ENCODE results near the gene GHRH.
A peak's percentile ranks its signal among the peaks of the same experiment; 100 is the strongest.

GHRH gene

GRCh38 chr20:37237656-37238055, 24.0 kb downstream of the GHRH start:
- DNase-seq (ENCODE audit: low read depth) = no peak

- no peak for DNase-seq (ENCODE audit: low read depth)
Measured at GRCh38 chr20:37236462-37236861, 25.2 kb downstream of the GHRH start.

- no peak for DNase-seq (ENCODE audit: low read depth)
Measured at GRCh38 chr20:37235065-37235464, 26.5 kb downstream of the GHRH start.

- no peak for DNase-seq (ENCODE audit: low read depth)
Measured at GRCh38 chr20:37234254-37234581, 27.4 kb downstream of the GHRH start.

GRCh38 chr20:37233548-37234253, 27.9 kb downstream of the GHRH start:
- no peak for DNase-seq (ENCODE audit: low read depth)

- DNase-seq (ENCODE audit: low read depth) = no peak
Measured at GRCh38 chr20:37231947-37232630, 29.5 kb downstream of the GHRH start.

GRCh38 chr20:37230200-37230599, 31.4 kb downstream of the GHRH start:
- no peak for DNase-seq (ENCODE audit: low read depth)

GRCh38 chr20:37229357-37229756, 32.3 kb downstream of the GHRH start:
- no peak for DNase-seq (ENCODE audit: low read depth)

- DNase-seq (ENCODE audit: low read depth) = no peak
Measured at GRCh38 chr20:37228656-37229055, 33.0 kb downstream of the GHRH start.

GRCh38 chr20:37228082-37228481, 33.5 kb downstream of the GHRH start:
- DNase-seq (ENCODE audit: low read depth) = no peak

- peak; percentile 38 for DNase-seq (ENCODE audit: low read depth)
Measured at GRCh38 chr20:37226889-37227288, 34.7 kb downstream of the GHRH start.

GRCh38 chr20:37225146-37225545, 36.5 kb downstream of the GHRH start:
- no peak for DNase-seq (ENCODE audit: low read depth)

GRCh38 chr20:37223053-37223452, 38.6 kb downstream of the GHRH start:
- DNase-seq (ENCODE audit: low read depth) = peak; percentile 98

GRCh38 chr20:37222086-37222485, 39.5 kb downstream of the GHRH start:
- no peak for DNase-seq (ENCODE audit: low read depth)

- DNase-seq (ENCODE audit: low read depth) = peak; percentile 8
Measured at GRCh38 chr20:37220731-37221130, 40.9 kb downstream of the GHRH start.

GRCh38 chr20:37219751-37220668, 41.6 kb downstream of the GHRH start:
- DNase-seq (ENCODE audit: low read depth) = no peak

GRCh38 chr20:37218976-37219375, 42.6 kb downstream of the GHRH start:
- no peak for DNase-seq (ENCODE audit: low read depth)

- peak; percentile 39 for DNase-seq (ENCODE audit: low read depth)
Measured at GRCh38 chr20:37218441-37218840, 43.2 kb downstream of the GHRH start.

- DNase-seq (ENCODE audit: low read depth) = peak; percentile 11
Measured at GRCh38 chr20:37209661-37210314, 51.8 kb downstream of the GHRH start.

GRCh38 chr20:37209193-37209592, 52.4 kb downstream of the GHRH start:
- DNase-seq (ENCODE audit: low read depth) = peak; percentile 15

GRCh38 chr20:37207171-37207570, 54.4 kb downstream of the GHRH start:
- DNase-seq (ENCODE audit: low read depth) = no peak

- DNase-seq (ENCODE audit: low read depth) = no peak
Measured at GRCh38 chr20:37205794-37206193, 55.8 kb downstream of the GHRH start.

Measured in iris pigment epithelial cell (primary cell).